HG02678 (cell line): ENCODE results near the gene DCC.
A peak's percentile ranks its signal among the peaks of the same experiment; 100 is the strongest.

Experiments
- ATAC-seq: cut with Tn5 transposase; IDR thresholded peaks from one replicate; pipeline ENCODE4 v1.9.1; 2021; ENCODE audit warnings: mild to moderate bottlenecking, moderate library complexity; ENCODE audit not compliant: unreplicated experiment

The DCC gene

GRCh38 chr18:53551868-53552426 is 1212.0 kb downstream of the DCC start:
- no peak for ATAC-seq

GRCh38 chr18:53553030-53553429 is 1213.0 kb downstream of the DCC start:
- no peak for ATAC-seq

DNA sequence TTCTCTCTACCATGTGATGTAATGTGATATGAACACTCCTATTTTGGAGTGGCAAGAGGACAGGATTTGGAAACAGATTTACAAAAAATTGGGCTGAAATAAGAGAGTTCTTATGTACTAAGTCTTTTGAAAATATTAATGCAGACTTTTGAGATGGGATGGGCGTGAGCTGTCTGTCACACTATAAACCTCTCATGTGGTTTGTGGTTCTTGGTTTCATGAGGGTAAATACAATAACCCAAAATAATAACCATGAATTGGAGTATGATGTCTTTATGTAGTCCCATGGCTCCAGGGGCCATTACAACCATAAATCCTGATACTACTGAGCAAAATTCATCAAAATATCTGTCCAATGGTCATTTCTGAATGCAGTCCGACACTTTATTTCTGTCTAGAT is 1216.5 kb downstream of the DCC start:
- no peak for ATAC-seq

DNA sequence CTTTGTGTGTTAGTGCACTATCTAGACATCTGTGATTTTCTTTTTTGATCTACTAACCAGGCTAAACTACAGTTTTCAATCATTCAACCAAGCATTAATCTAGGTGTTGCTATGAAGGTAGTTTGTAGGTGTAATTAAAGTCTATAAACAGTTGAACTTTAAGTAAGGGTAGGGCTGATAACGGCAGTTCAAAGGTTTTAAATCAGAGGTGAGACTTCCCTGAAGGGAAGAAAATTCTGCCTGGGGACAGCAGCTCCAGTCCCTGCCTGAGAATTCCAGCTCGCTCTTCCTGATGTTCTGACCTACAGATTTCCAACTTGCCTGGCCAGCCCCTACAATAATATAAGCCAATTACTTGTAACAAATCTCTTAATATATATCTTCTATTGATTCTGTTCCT is 1220.5 kb downstream of the DCC start:
- ATAC-seq: no peak

DNA sequence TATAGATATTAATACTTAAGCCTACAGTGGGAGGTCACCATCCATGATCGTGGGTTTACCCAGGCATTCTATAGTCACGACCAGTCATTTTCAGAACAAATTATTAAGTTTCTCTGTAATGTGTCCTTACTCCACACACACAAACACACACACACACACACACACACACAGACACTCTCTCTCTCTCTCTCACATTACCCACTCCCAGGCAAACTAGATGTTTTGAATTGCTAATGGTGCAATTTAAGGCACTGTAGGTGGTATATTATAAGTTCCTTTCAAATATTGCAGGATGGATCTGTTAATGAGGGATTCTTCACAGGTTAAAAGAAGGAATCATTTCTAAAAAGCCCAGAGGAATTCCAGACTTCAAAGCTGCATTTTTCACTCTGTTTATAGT is 1226.6 kb downstream of the DCC start:
- no peak for ATAC-seq

DNA sequence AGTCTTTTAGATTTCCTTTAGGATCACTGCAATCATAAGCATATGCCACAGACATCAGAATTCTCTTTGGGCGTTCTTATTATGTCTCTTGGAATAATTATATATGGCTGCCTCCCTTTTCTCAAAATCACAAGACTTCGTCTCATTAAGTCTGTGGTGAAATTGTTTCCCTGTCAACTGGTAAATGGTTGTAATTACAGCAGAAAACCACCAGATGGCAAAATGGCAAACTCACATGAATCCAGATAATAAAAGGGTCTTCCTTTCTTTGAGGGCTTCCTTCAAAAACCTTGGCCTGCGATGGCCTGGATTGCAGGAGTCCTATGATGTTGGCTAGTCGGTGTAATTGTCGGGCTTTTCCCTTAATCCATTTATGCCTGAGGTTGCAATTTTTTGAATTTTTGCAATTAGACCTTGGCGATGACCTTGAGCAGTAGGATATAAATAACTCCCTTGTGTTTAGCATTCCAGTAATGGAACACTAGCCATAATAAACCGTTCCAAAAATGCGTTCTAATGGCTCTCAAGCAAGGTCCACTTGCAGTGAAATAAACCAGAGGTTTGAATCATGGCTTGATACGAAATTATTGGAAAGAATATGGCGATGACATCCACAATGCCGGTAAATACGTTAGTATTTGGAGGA is 1228.1 kb downstream of the DCC start:
- ATAC-seq: peak; percentile 76
